22Rv1 (cell line): Measurements from ENCODE around the gene ANKRD33B.

Experiments used
- H3K27ac ChIP-seq: fragments of 450-650 bp; 2 replicates; pipeline ENCODE4 v1.5.1; 2017
- ZFX ChIP-seq: fragments of 450-650 bp; IDR thresholded peaks from 2 replicates; pipeline ENCODE4 v1.6.1; 2017; ENCODE audit warnings: antibody characterized with exemption, borderline replicate concordance
- TF ChIP-seq, protein P1 (sequence below): fragments of 450-650 bp; IDR thresholded peaks from 2 replicates; pipeline ENCODE4 v1.5.1; 2017; ENCODE audit warnings: mild to moderate bottlenecking

ANKRD33B gene

DNA sequence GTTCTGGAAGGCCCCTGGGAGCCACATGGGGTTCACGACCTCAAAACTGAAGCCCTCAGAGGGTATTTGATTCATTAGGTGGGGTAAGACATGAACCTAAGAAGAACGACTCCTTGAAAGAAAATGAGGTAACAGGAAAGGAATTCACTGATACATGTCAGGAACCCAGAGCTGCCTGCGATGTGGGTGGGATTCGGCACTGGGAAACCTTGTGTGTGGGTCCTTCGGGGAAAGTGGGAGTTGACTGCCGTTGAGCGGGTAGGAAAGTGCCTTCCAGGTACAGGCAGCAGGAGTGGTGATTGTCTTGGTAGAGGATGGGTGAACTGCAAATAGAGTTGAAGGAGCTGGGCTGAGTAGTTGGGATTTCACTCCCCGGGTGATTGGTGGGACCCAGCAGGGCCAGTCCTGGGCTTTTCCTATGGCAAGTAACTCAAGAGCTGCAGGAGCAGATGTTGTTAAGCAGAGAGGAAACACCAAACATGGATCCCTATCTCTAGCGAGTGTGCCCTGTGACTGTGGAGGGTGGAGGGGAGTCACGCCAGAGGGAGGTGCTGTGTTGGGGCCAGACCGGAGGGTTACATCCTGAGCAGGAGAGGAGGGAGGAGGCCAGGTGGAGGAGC is 30.8 kb downstream of the ANKRD33B start:
- H3K27ac ChIP-seq, result no peak overlapping the region
- no peak for TF ChIP-seq ZFX
- TF ChIP-seq, protein P1, sequence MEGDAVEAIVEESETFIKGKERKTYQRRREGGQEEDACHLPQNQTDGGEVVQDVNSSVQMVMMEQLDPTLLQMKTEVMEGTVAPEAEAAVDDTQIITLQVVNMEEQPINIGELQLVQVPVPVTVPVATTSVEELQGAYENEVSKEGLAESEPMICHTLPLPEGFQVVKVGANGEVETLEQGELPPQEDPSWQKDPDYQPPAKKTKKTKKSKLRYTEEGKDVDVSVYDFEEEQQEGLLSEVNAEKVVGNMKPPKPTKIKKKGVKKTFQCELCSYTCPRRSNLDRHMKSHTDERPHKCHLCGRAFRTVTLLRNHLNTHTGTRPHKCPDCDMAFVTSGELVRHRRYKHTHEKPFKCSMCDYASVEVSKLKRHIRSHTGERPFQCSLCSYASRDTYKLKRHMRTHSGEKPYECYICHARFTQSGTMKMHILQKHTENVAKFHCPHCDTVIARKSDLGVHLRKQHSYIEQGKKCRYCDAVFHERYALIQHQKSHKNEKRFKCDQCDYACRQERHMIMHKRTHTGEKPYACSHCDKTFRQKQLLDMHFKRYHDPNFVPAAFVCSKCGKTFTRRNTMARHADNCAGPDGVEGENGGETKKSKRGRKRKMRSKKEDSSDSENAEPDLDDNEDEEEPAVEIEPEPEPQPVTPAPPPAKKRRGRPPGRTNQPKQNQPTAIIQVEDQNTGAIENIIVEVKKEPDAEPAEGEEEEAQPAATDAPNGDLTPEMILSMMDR, result no peak

DNA sequence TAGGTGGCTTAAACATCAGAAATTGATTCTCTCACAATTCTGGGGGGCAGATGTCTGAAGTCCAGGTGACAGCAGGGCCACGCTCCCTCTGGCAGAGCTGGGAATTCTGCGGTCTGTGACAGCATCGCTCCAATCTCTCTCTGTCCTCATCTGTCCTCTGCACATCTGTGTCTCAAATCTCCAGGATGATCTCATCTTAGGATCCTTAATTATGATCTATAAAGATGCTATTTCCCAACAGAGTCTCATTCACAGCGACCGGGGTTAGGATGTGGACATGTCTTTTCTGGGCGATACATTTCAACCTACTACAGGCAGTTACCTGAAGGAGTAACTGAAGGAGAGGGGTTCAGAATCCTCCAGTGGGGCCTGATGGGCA is 31.4 kb downstream of the ANKRD33B start:
- 0 out of 2 replicates have a peak overlapping the region, but pooled peaks have one; percentile 29 for H3K27ac ChIP-seq
- TF ChIP-seq, protein P1, result no peak
- no peak for TF ChIP-seq ZFX

- no peak for TF ChIP-seq ZFX
- peak overlapping the region; percentile 29; the same call in 1 of the 2 replicates for H3K27ac ChIP-seq
These were observed 31.9 kb downstream of the ANKRD33B start for GRCh38 chr5:10595672-10596309.

GRCh38 chr5:10596310-10596703 is 32.4 kb downstream of the ANKRD33B start:
- TF ChIP-seq, protein P1, result no peak
- TF ChIP-seq ZFX, result no peak
- peak overlapping the region; percentile 29; the same call in 1 of the 2 replicates for H3K27ac ChIP-seq

DNA sequence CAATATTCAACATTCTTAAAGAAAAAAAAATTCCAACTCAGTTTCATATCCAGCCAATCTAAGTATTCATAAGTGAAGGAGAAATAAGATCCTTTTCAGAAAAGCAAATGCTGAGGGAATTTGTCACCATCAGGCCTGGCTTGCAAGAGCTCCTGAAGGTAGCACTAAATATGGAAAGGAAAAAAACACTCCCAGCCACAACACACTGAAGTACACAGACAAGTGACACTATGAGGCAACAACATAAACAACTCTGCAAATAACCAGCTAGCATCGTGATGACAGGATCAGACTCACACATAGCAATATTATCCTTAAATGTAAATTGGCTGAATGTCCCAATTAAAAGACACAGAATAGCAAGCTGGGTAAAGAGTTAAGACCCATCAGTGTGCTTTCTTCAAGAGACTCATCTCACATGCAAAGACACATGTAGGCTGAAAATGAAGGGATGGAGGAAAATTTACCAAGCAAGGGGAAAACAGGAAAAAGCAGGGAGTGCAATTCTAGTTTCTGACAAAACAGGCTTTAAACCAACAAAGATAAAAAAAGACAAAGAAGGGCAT is 33.1 kb downstream of the ANKRD33B start:
- TF ChIP-seq ZFX, result no peak
- TF ChIP-seq, protein P1, result no peak
- no peak overlapping the region for H3K27ac ChIP-seq

DNA sequence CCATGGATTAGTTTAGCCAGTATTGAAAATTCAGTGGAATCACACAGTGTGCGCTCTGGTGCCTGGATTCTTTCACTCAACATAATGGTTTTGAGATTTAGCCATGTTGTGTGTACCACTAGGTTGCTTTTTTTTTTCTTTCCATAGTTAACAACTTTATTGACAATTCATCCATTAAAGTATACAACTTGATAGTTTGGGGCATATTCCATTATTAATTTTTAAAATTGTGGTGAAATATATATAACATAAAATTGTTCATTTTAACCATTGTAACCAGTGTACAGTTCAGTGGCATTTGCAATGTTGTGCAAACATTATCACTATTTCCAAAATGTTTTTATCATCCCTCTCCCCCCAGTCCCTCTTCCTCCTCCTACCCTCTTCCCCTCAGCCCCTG is 35.2 kb downstream of the ANKRD33B start:
- H3K27ac ChIP-seq, result no peak overlapping the region
- TF ChIP-seq ZFX, result no peak
- TF ChIP-seq, protein P1, result no peak

GRCh38 chr5:10599862-10600284 is 36.0 kb downstream of the ANKRD33B start:
- TF ChIP-seq, protein P1, result no peak
- TF ChIP-seq ZFX, result no peak
- no peak overlapping the region for H3K27ac ChIP-seq
